Trophoblast cell (in vitro differentiated cells and primary cell): ENCODE measurements around the gene CLBA1.
"Not testable (repeated sequence)": the region's sequence is repeated elsewhere in the genome, so short reads cannot be mapped to it uniquely, and the experiment has no call there.

Source experiments
- DNase-seq, 2 donors: peaks; one replicate each; pipeline ENCODE4 v3.0.0-alpha.2; 2016
- H2AFZ ChIP-seq: 2 replicates; pipeline ENCODE4 v1.6.1; 2013; ENCODE audit warnings: low read length, moderate library complexity, mild to moderate bottlenecking; ENCODE audit not compliant: insufficient read depth, poor library complexity
- H2AK5ac ChIP-seq: 2 replicates; pipeline ENCODE4 v1.6.1; 2013; ENCODE audit warnings: mild to moderate bottlenecking, low read length
- H2BK120ac ChIP-seq: 2 replicates; pipeline ENCODE4 v1.6.1; 2013; ENCODE audit warnings: low read length, mild to moderate bottlenecking, moderate library complexity; ENCODE audit not compliant: insufficient read depth, poor library complexity
- H2BK12ac ChIP-seq: 2 replicates; pipeline ENCODE4 v1.6.1; 2013; ENCODE audit warnings: mild to moderate bottlenecking, low read length, moderate library complexity
- H2BK5ac ChIP-seq: 2 replicates; pipeline ENCODE4 v1.6.1; 2013; ENCODE audit warnings: low read length, low read depth, moderate library complexity, mild to moderate bottlenecking; ENCODE audit not compliant: poor library complexity
- H3K14ac ChIP-seq: 2 replicates; pipeline ENCODE4 v1.6.1; 2013; ENCODE audit warnings: mild to moderate bottlenecking, low read length
- H3K18ac ChIP-seq: 2 replicates; pipeline ENCODE4 v1.6.1; 2013; ENCODE audit warnings: mild to moderate bottlenecking, low read length
- H3K23ac ChIP-seq: 2 replicates; pipeline ENCODE4 v1.6.1; 2013; ENCODE audit warnings: low read length
- H3K27ac ChIP-seq: 2 replicates; pipeline ENCODE4 v1.5.1; 2013; ENCODE audit warnings: low read depth, mild to moderate bottlenecking, inconsistent platforms, low read length, moderate library complexity
- H3K27me3 ChIP-seq: 2 replicates; pipeline ENCODE4 v1.6.1; 2013; ENCODE audit warnings: inconsistent platforms, mild to moderate bottlenecking, low read length, moderate library complexity; ENCODE audit not compliant: insufficient read depth
- H3K36me3 ChIP-seq, 2 experiments: 1 replicate in 1 of 2; 2 replicates in 1 of 2; pipeline ENCODE4 v1.6.1; 2013; ENCODE audit warnings: low read length in 2 of 2, mild to moderate bottlenecking in 2 of 2, moderate library complexity in 1 of 2; ENCODE audit not compliant: insufficient read depth in 2 of 2, control insufficient read depth in 1 of 2
- H3K4ac ChIP-seq: 2 replicates; pipeline ENCODE4 v1.6.1; 2013; ENCODE audit warnings: low read depth, mild to moderate bottlenecking, low read length, moderate library complexity
- H3K4me1 ChIP-seq, 2 experiments: 1 replicate in 1 of 2; 2 replicates in 1 of 2; pipeline ENCODE4 v1.6.1; 2013; ENCODE audit warnings: low read length in 2 of 2, mild to moderate bottlenecking in 2 of 2, moderate library complexity in 1 of 2; ENCODE audit not compliant: insufficient read depth in 2 of 2, control insufficient read depth in 1 of 2
- H3K4me2 ChIP-seq: 2 replicates; pipeline ENCODE4 v1.6.1; 2013; ENCODE audit warnings: inconsistent platforms, mild to moderate bottlenecking, low read length, moderate library complexity
- H3K4me3 ChIP-seq: 2 replicates; pipeline ENCODE4 v1.5.1; 2013; ENCODE audit warnings: mild to moderate bottlenecking, low read depth, low read length, inconsistent platforms
- H3K79me1 ChIP-seq: one replicate; pipeline ENCODE4 v1.6.1; 2013; ENCODE audit warnings: low read length
- H3K79me2 ChIP-seq: 2 replicates; pipeline ENCODE4 v1.6.1; 2013; ENCODE audit warnings: low read length, mild to moderate bottlenecking; ENCODE audit not compliant: control insufficient read depth, insufficient read depth, poor library complexity
- H3K9ac ChIP-seq: 2 replicates; pipeline ENCODE4 v1.6.1; 2013; ENCODE audit warnings: mild to moderate bottlenecking, low read length
- H3K9me3 ChIP-seq: 2 replicates; pipeline ENCODE4 v1.6.1; 2013; ENCODE audit warnings: low read depth, mild to moderate bottlenecking, control low read depth, inconsistent platforms, low read length; ENCODE audit not compliant: insufficient read depth
- H4K12ac ChIP-seq: 2 replicates; pipeline ENCODE4 v1.6.1; 2013; ENCODE audit warnings: low read depth, mild to moderate bottlenecking, low read length, moderate library complexity
- H4K8ac ChIP-seq: 2 replicates; pipeline ENCODE4 v1.6.1; 2013; ENCODE audit warnings: low read depth, mild to moderate bottlenecking, low read length, moderate library complexity
- H4K91ac ChIP-seq: one replicate; pipeline ENCODE4 v1.6.1; 2013; ENCODE audit warnings: low read depth, mild to moderate bottlenecking, low read length, moderate library complexity
- WGBS: extraction: QIAGEN DNeasy Blood & Tissue Kit; methylation state at CpG from one replicate; pipeline ENCODE4 v1.1.7; 2013; ENCODE audit warnings: missing lambda C conversion rate; ENCODE audit not compliant: insufficient read length, insufficient coverage; ENCODE audit errors: extremely low coverage; 5-methylcytosine and 5-hydroxymethylcytosine counted together

CLBA1 gene

GRCh38 chr14:105030836-105031396 lies 45.3 kb downstream of the CLBA1 start:
- no peak overlapping the region for H3K27ac ChIP-seq
- no peak overlapping the region for H4K91ac ChIP-seq
- H2AK5ac ChIP-seq, result peak overlapping the region; percentile 7
- no peak overlapping the region for H3K9ac ChIP-seq
- peaks cover 8% of the 10 kb centered on the region for H3K79me1 ChIP-seq
- no peak overlapping the region for H2BK120ac ChIP-seq
- no peak overlapping the region for H3K4me2 ChIP-seq
- H2BK5ac ChIP-seq, result no peak overlapping the region
- no peak overlapping the region for H4K8ac ChIP-seq
- no peak overlapping the region for H2AFZ ChIP-seq
- H3K27me3 ChIP-seq, result no peaks in the 10 kb centered on the region
- no peaks in the 10 kb centered on the region for H3K79me2 ChIP-seq
- no peaks in the 10 kb centered on the region for H3K36me3 ChIP-seq
- peaks cover 1% of the 10 kb centered on the region for H3K9me3 ChIP-seq
- no peak overlapping the region for H3K4me3 ChIP-seq
- no peak overlapping the region for H3K18ac ChIP-seq
- H2BK12ac ChIP-seq, result peak overlapping the region; percentile 84
- no peaks in the 10 kb centered on the region for H3K4me1 ChIP-seq
- WGBS, result no CpG with 5 or more reads among the region's 9 CpGs
- no peak overlapping the region for H3K4ac ChIP-seq
- DNase-seq, result peak in 1 of 2 donors; percentile 1
- no peak overlapping the region for H4K12ac ChIP-seq
- no peak overlapping the region for H3K23ac ChIP-seq
- H3K14ac ChIP-seq, result no peak overlapping the region

GRCh38 chr14:105032451-105032901 lies 46.9 kb downstream of the CLBA1 start:
- not testable (repeated sequence) for H3K79me2 ChIP-seq, H3K14ac ChIP-seq, H2BK12ac ChIP-seq, H3K4ac ChIP-seq, H3K4me3 ChIP-seq, H3K9ac ChIP-seq, H3K36me3 ChIP-seq, H3K27me3 ChIP-seq, H4K12ac ChIP-seq, H2AK5ac ChIP-seq, H4K8ac ChIP-seq, H2AFZ ChIP-seq, H2BK5ac ChIP-seq, H3K79me1 ChIP-seq, H3K18ac ChIP-seq, H3K9me3 ChIP-seq, H3K4me1 ChIP-seq, H2BK120ac ChIP-seq, H3K23ac ChIP-seq
- Histone ChIP-seq H3K4me2 (peak overlapping the region; percentile 45), H3K27ac (peak overlapping the region; percentile 55), H4K91ac (peak overlapping the region; percentile 45)
- WGBS, result no CpG with 5 or more reads among the region's 5 CpGs
- peak; percentile 81 to 85 for DNase-seq

GRCh38 chr14:105033412-105033900 lies 47.9 kb downstream of the CLBA1 start:
- peak overlapping the region; percentile 45 for H2AFZ ChIP-seq
- not testable (repeated sequence) for H3K79me2 ChIP-seq, H2BK5ac ChIP-seq, H3K23ac ChIP-seq, H3K27me3 ChIP-seq, H3K4me1 ChIP-seq, H2AK5ac ChIP-seq, H3K9me3 ChIP-seq, DNase-seq, H3K18ac ChIP-seq, H4K12ac ChIP-seq, H3K4ac ChIP-seq, H3K79me1 ChIP-seq, H3K27ac ChIP-seq, H3K9ac ChIP-seq, H2BK12ac ChIP-seq, H3K36me3 ChIP-seq
- peak overlapping the region; percentile 18 for H4K91ac ChIP-seq
- WGBS, result no CpG with 5 or more reads among the region's 45 CpGs
- peak overlapping the region; percentile 58 for H4K8ac ChIP-seq
- peak overlapping the region; percentile 57 for H2BK120ac ChIP-seq
- H3K4me3 ChIP-seq, result peak overlapping the region; percentile 64
- peak overlapping the region; percentile 22 for H3K4me2 ChIP-seq
- peak overlapping the region; percentile 40 for H3K14ac ChIP-seq

- no peak overlapping the region for H3K18ac ChIP-seq
- no peak overlapping the region for H3K27ac ChIP-seq
- no peak overlapping the region for H3K4ac ChIP-seq
- H3K79me1 ChIP-seq, result peaks cover 8% of the 10 kb centered on the region
- H3K79me2 ChIP-seq, result no peaks in the 10 kb centered on the region
- peak; percentile 72 to 80 for DNase-seq
- H2BK120ac ChIP-seq, result no peak overlapping the region
- H4K12ac ChIP-seq, result no peak overlapping the region
- H3K9ac ChIP-seq, result no peak overlapping the region
- H4K91ac ChIP-seq, result no peak overlapping the region
- H2AK5ac ChIP-seq, result no peak overlapping the region
- no peak overlapping the region for H3K4me2 ChIP-seq
- H3K9me3 ChIP-seq, result peaks cover 1% of the 10 kb centered on the region
- H3K36me3 ChIP-seq, result no peaks in the 10 kb centered on the region
- no peak overlapping the region for H3K14ac ChIP-seq
- no peak overlapping the region for H3K23ac ChIP-seq
- no peak overlapping the region for H3K4me3 ChIP-seq
- H2AFZ ChIP-seq, result no peak overlapping the region
- H2BK12ac ChIP-seq, result no peak overlapping the region
- H4K8ac ChIP-seq, result no peak overlapping the region
- H3K27me3 ChIP-seq, result no peaks in the 10 kb centered on the region
- H3K4me1 ChIP-seq, result no peaks in the 10 kb centered on the region
- no peak overlapping the region for H2BK5ac ChIP-seq
- WGBS, result no CpG with 5 or more reads among the region's 17 CpGs
Measured at GRCh38 chr14:105034315-105035039, 48.9 kb downstream of the CLBA1 start.
